ENCODE results near the gene FXYD2.

DNA sequence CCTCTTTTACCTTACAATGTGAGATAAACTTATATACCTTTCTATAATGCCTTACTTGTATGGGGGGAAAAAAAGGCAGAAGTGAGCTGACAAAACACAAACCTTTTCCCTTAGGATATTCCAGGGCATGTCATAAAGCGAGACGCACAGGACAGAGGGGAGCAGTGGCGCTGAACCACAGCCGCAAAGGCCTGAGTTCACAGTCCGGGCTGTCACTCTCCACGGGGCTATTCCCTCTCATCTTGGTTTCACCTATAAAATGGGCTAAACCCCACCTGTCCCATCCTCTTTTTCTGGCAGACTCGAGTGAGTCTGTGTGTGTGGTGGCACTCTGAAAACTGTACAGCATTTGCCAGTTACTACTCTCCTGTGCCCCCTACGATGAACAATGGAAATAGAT, 14.4 kb upstream of the FXYD2 start:
- no peak for TF ChIP-seq BHLHE40 (IDR thresholded peaks at IDR 0.05; ENCODE audit: borderline replicate concordance)
- TF ChIP-seq FOXK2 (IDR thresholded peaks at IDR 0.05): no peak
- no peak for TF ChIP-seq HDGF (IDR thresholded peaks at IDR 0.05; ENCODE audit: borderline replicate concordance)
- TF ChIP-seq, protein P1, sequence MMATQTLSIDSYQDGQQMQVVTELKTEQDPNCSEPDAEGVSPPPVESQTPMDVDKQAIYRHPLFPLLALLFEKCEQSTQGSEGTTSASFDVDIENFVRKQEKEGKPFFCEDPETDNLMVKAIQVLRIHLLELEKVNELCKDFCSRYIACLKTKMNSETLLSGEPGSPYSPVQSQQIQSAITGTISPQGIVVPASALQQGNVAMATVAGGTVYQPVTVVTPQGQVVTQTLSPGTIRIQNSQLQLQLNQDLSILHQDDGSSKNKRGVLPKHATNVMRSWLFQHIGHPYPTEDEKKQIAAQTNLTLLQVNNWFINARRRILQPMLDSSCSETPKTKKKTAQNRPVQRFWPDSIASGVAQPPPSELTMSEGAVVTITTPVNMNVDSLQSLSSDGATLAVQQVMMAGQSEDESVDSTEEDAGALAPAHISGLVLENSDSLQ (IDR thresholded peaks at IDR 0.05): no peak
- TF ChIP-seq NFRKB (IDR thresholded peaks at IDR 0.05): no peak
- TF ChIP-seq LEF1 (IDR thresholded peaks at IDR 0.05; ENCODE audit: borderline replicate concordance): no peak
